ENCODE data around the gene C21orf91. TPM values are rescaled to one million over a fixed set of nuclear protein-coding genes. Genes with fewer than 3 reads are reported as not detected.

The C21orf91 gene
- total RNA-seq, 1 experiment from 2014 or later = 30.5 TPM

DNA sequence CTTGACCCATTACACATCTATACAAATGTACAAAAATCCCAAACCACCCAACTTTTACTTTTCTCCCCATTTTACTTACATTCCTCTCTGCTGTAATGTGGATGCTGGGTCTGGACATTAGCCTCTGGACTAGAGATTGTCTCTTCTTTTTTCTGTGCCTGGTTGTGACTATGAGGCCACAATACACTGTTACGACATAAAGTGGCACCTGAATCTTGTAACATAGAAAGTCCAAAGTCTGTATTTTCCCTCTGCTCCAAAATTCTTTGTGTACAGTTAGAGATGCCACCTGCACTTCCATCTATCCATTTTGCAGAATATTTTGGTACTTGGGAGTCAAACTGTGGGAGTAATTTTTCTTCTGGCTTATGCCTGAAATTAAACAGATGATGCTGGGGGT, 22.7 kb downstream of the C21orf91 start:
- no peaks in the 10 kb centered on the region for H3K4me1 Mint-ChIP-seq
- H3K4me3 Mint-ChIP-seq = no peak overlapping the region
- no peak for DNase-seq (ENCODE audit: low spot score)
- TF ChIP-seq MLX (CRISPR knock-in tag; IDR thresholded peaks at IDR 0.05) (no peak), NFATC4 (CRISPR knock-in tag; IDR thresholded peaks at IDR 0.05) (no peak), NFE2L1 (CRISPR knock-in tag; IDR thresholded peaks at IDR 0.05) (no peak), SMAD4 (CRISPR knock-in tag; IDR thresholded peaks at IDR 0.05) (no peak), ZMAT4 (CRISPR knock-in tag; IDR thresholded peaks at IDR 0.05) (no peak), ZNF121 (CRISPR knock-in tag; IDR thresholded peaks at IDR 0.05) (no peak), ATF1 (CRISPR knock-in tag; IDR thresholded peaks at IDR 0.05) (no peak)
- H3K9me3 Mint-ChIP-seq = no peaks in the 10 kb centered on the region; the same call in 1 of the 2 replicates
- POLR2A ChIA-PET = no interaction called here
- H3K27ac Mint-ChIP-seq = no peak overlapping the region
- no peaks in the 10 kb centered on the region for H3K27me3 Mint-ChIP-seq (ENCODE audit: low read depth)
- CTCF ChIA-PET = no interaction called here
- peaks cover 37% of the 10 kb centered on the region for H3K36me3 Mint-ChIP-seq
- ATAC-seq = no peak

DNA sequence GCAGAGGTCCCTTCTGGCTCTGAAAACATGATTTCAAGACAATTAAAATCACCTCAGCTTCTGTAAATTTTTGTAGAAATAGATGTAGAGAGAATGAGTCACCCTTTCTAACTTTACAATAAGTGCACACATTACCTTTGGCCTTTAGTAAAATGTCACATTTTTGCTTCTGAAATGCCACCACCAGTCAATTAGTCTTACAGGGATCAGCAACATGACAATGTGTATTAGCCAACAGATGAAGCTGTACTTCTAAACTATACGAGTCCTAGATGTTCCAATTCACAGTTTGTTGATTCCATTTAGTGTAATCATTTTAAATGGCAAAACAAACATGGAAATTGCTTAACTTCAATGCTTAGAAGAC, 23.1 kb downstream of the C21orf91 start:
- DNase-seq (ENCODE audit: low spot score) = no peak
- H3K27ac Mint-ChIP-seq = no peak overlapping the region
- H3K9me3 Mint-ChIP-seq = no peaks in the 10 kb centered on the region; the same call in 1 of the 2 replicates
- H3K4me3 Mint-ChIP-seq = no peak overlapping the region
- no peaks in the 10 kb centered on the region for H3K4me1 Mint-ChIP-seq
- H3K36me3 Mint-ChIP-seq = peaks cover 34% of the 10 kb centered on the region
- ChIA-PET POLR2A (no interaction called here), CTCF (no interaction called here)
- ATAC-seq = no peak
- H3K27me3 Mint-ChIP-seq (ENCODE audit: low read depth) = no peaks in the 10 kb centered on the region
- TF ChIP-seq STAT6 (CRISPR knock-in tag; conservative IDR thresholded peaks at IDR 0.05; ENCODE audit: low read depth) (no peak), ATF3 (CRISPR knock-in tag; conservative IDR thresholded peaks at IDR 0.05) (no peak), NFATC4 (CRISPR knock-in tag; IDR thresholded peaks at IDR 0.05) (no peak), ZNF121 (CRISPR knock-in tag; IDR thresholded peaks at IDR 0.05) (no peak), IRF2 (CRISPR knock-in tag; IDR thresholded peaks at IDR 0.05; ENCODE audit: borderline replicate concordance, low read depth) (no peak), ZNF281 (CRISPR knock-in tag; IDR thresholded peaks at IDR 0.05) (no peak), AR (CRISPR knock-in tag; IDR thresholded peaks at IDR 0.05) (no peak), ZNF512 (CRISPR knock-in tag; IDR thresholded peaks at IDR 0.05; ENCODE audit: borderline replicate concordance) (no peak), ZBTB21 (CRISPR knock-in tag; IDR thresholded peaks at IDR 0.05; ENCODE audit: borderline replicate concordance) (no peak), NR1H2 (CRISPR knock-in tag; IDR thresholded peaks at IDR 0.05) (no peak), NFE2L1 (CRISPR knock-in tag; IDR thresholded peaks at IDR 0.05) (no peak), ATF1 (CRISPR knock-in tag; IDR thresholded peaks at IDR 0.05) (no peak), ESRRA (CRISPR knock-in tag; IDR thresholded peaks at IDR 0.05; ENCODE audit: borderline replicate concordance) (no peak), SMAD3 (CRISPR knock-in tag; IDR thresholded peaks at IDR 0.05; ENCODE audit: borderline replicate concordance) (no peak)
- TF ChIP-seq, protein P1, sequence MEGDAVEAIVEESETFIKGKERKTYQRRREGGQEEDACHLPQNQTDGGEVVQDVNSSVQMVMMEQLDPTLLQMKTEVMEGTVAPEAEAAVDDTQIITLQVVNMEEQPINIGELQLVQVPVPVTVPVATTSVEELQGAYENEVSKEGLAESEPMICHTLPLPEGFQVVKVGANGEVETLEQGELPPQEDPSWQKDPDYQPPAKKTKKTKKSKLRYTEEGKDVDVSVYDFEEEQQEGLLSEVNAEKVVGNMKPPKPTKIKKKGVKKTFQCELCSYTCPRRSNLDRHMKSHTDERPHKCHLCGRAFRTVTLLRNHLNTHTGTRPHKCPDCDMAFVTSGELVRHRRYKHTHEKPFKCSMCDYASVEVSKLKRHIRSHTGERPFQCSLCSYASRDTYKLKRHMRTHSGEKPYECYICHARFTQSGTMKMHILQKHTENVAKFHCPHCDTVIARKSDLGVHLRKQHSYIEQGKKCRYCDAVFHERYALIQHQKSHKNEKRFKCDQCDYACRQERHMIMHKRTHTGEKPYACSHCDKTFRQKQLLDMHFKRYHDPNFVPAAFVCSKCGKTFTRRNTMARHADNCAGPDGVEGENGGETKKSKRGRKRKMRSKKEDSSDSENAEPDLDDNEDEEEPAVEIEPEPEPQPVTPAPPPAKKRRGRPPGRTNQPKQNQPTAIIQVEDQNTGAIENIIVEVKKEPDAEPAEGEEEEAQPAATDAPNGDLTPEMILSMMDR (IDR thresholded peaks at IDR 0.05) = no peak
- TF ChIP-seq, protein P2, sequence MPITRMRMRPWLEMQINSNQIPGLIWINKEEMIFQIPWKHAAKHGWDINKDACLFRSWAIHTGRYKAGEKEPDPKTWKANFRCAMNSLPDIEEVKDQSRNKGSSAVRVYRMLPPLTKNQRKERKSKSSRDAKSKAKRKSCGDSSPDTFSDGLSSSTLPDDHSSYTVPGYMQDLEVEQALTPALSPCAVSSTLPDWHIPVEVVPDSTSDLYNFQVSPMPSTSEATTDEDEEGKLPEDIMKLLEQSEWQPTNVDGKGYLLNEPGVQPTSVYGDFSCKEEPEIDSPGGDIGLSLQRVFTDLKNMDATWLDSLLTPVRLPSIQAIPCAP (CRISPR knock-in tag; IDR thresholded peaks at IDR 0.05) = no peak
